Type B pancreatic cell (in vitro differentiated cells): ENCODE measurements around the gene ATP5ME. TPM values are rescaled to one million over a fixed set of nuclear protein-coding genes. Genes with fewer than 3 reads are reported as not detected.

Experiments used
- DNase-seq: peaks from one replicate; pipeline ENCODE4 v3.0.0; 2021; ENCODE audit warnings: mixed read lengths; ENCODE audit not compliant: unreplicated experiment; ENCODE audit errors: extremely low spot score
- H3K27ac Mint-ChIP-seq: 2 replicates; pipeline ENCODE4 v1.8.0; 2021; ENCODE audit warnings: mild to moderate bottlenecking, mixed read lengths
- H3K27me3 Mint-ChIP-seq: 2 replicates; pipeline ENCODE4 v1.8.0; 2021; ENCODE audit warnings: mixed read lengths
- H3K36me3 Mint-ChIP-seq: 2 replicates; pipeline ENCODE4 v1.8.0; 2021; ENCODE audit warnings: mixed read lengths
- H3K4me1 Mint-ChIP-seq: one replicate; pipeline ENCODE4 v1.8.0; 2021; ENCODE audit warnings: mixed read lengths; ENCODE audit not compliant: unreplicated experiment
- H3K4me3 Mint-ChIP-seq: 2 replicates; pipeline ENCODE4 v1.8.0; 2021; ENCODE audit warnings: mild to moderate bottlenecking, mixed read lengths
- H3K9me3 Mint-ChIP-seq: 2 replicates; pipeline ENCODE4 v1.8.0; 2021; ENCODE audit warnings: mixed read lengths
- total RNA-seq: library from RNA; stranded (reverse); gene quantifications from 2 replicates; pipeline ENCODE4 v1.2.1, GENCODE V29; 2021; ENCODE audit warnings: low replicate concordance
- TF ChIP-seq, protein P1 (sequence below): fragments of 200-600 bp; sonication (generic); conservative IDR thresholded peaks from 2 replicates; pipeline ENCODE4 v1.5.0; 2021; ENCODE audit warnings: antibody characterized with exemption, mild to moderate bottlenecking

The ATP5ME gene
- total RNA-seq, 1 donor from 2014 or later, result 285 TPM

DNA sequence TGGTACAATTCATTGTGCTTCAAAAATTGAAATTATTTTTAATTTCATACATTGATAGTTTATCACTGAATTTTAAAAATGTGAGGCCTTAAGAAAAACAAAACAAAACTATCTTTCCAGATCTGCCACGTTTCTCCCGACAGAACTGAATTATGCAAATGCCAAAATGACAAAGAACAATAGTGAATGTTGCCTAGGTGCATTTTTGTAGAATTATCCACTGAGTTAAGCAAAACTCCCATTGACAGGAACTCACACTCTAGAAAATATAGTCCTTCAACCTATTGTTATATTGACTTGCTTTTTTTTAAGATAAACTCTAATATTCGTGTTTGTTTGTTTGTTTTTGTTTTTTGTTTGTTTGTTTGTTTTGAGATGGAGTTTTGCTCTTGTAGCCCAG lies 38.0 kb upstream of the ATP5ME start:
- H3K36me3 Mint-ChIP-seq, result peaks cover 22% of the 10 kb centered on the region
- TF ChIP-seq, protein P1, sequence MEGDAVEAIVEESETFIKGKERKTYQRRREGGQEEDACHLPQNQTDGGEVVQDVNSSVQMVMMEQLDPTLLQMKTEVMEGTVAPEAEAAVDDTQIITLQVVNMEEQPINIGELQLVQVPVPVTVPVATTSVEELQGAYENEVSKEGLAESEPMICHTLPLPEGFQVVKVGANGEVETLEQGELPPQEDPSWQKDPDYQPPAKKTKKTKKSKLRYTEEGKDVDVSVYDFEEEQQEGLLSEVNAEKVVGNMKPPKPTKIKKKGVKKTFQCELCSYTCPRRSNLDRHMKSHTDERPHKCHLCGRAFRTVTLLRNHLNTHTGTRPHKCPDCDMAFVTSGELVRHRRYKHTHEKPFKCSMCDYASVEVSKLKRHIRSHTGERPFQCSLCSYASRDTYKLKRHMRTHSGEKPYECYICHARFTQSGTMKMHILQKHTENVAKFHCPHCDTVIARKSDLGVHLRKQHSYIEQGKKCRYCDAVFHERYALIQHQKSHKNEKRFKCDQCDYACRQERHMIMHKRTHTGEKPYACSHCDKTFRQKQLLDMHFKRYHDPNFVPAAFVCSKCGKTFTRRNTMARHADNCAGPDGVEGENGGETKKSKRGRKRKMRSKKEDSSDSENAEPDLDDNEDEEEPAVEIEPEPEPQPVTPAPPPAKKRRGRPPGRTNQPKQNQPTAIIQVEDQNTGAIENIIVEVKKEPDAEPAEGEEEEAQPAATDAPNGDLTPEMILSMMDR, result no peak
- H3K27ac Mint-ChIP-seq, result no peak overlapping the region
- peaks cover 19% of the 10 kb centered on the region for H3K4me1 Mint-ChIP-seq
- no peak for DNase-seq
- H3K27me3 Mint-ChIP-seq, result no peaks in the 10 kb centered on the region
- H3K9me3 Mint-ChIP-seq, result no peaks in the 10 kb centered on the region
- H3K4me3 Mint-ChIP-seq, result no peak overlapping the region

DNA sequence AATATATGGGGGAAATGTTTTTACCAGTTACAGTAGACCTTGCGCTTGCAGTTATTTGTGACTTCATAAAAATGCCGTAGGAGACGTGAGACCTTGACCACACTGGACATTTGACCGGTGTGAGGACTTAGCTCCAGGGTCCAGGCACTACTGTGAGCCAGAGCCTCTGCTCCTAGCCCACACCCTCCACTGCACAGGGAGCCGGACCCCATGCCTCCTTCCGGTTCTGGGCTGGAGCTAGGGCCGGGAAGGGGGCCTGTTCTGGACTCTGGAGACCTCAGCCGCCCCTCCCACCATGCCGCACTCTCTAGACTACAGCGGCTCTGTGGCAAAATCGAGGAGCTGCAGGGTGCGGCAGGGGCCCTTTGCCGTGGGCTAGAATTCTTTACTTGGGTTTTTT lies 36.8 kb upstream of the ATP5ME start:
- Mint-ChIP-seq H3K27ac (no peak overlapping the region), H3K4me3 (peak overlapping the region; percentile 35), H3K9me3 (no peaks in the 10 kb centered on the region), H3K36me3 (peaks cover 22% of the 10 kb centered on the region), H3K4me1 (peaks cover 19% of the 10 kb centered on the region), H3K27me3 (no peaks in the 10 kb centered on the region)
- no peak for DNase-seq
- TF ChIP-seq, protein P1, result no peak

DNA sequence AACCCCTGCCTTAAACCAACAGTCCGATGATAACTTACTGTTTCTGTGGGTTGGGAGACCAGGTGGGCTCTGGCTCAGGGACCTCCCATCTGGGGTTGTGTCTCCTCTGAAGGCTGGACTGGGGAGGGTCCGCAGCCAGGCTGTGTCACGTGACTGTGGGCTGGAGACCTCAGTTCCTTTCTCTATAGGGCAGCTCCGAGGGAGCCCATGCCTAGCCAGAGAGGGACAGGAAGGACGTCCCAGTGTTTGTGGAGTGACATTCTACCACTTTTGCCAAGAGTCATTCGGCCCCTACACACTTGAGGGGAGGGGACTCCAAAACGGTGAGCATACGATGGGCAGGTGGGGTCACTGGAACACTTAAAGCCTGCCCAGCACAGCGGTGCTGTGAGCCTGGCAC lies 36.0 kb upstream of the ATP5ME start:
- Mint-ChIP-seq H3K36me3 (peaks cover 22% of the 10 kb centered on the region), H3K4me1 (peaks cover 19% of the 10 kb centered on the region), H3K27ac (peak overlapping the region; percentile 68), H3K4me3 (peak overlapping the region; percentile 72), H3K9me3 (no peaks in the 10 kb centered on the region), H3K27me3 (no peaks in the 10 kb centered on the region)
- TF ChIP-seq, protein P1, result no peak
- no peak for DNase-seq

DNA sequence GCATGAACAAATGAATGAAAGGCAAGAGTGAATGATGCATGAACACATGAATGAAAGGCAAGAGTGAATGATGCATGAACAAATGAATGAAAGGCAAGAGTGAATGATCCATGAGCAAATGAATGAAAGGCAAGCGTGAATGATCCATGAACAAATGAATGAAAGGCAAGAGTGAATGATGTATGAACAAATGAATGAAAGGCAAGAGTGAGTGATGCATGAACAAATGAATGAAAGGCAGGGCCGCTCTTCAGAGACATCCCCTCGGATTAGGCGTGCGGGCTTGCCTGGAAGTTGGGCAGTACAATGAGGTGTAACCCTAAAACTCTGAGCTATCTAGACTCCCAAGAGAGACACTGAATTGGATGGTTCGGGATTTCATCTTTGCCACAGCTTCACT lies 35.3 kb upstream of the ATP5ME start:
- Mint-ChIP-seq H3K27ac (peak overlapping the region; percentile 68), H3K4me1 (peaks cover 19% of the 10 kb centered on the region), H3K27me3 (no peaks in the 10 kb centered on the region), H3K36me3 (peaks cover 22% of the 10 kb centered on the region), H3K9me3 (no peaks in the 10 kb centered on the region), H3K4me3 (peak overlapping the region; percentile 72)
- DNase-seq, result no peak
- TF ChIP-seq, protein P1, result no peak

DNA sequence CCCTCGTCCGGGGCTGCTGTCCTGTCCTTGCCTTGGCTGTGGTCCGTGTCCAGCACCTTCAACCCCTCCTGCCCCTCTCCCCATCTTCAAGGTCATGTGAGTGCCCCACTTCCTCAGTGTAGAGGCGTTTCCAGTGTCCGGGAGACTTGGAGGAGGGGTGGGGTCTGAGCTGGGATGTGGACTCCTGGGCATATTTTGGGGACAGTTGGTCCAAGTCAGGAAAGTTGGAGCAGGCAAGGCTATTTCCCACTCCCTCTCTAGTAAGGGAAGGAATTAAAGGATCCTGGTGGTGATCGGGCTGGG lies 34.5 kb upstream of the ATP5ME start:
- Mint-ChIP-seq H3K27ac (peak overlapping the region; percentile 41), H3K9me3 (no peaks in the 10 kb centered on the region), H3K4me1 (peaks cover 19% of the 10 kb centered on the region), H3K27me3 (no peaks in the 10 kb centered on the region), H3K4me3 (peak overlapping the region; percentile 75), H3K36me3 (peaks cover 22% of the 10 kb centered on the region)
- TF ChIP-seq, protein P1, result no peak
- DNase-seq, result no peak
